ENCODE measurements around the gene ADARB2. TPM values are rescaled to one million over a fixed set of nuclear protein-coding genes. Genes with fewer than 3 reads are reported as not detected.

The ADARB2 gene
- total and polyA plus RNA-seq, 3 experiments from 2014 or later: not detected

DNA sequence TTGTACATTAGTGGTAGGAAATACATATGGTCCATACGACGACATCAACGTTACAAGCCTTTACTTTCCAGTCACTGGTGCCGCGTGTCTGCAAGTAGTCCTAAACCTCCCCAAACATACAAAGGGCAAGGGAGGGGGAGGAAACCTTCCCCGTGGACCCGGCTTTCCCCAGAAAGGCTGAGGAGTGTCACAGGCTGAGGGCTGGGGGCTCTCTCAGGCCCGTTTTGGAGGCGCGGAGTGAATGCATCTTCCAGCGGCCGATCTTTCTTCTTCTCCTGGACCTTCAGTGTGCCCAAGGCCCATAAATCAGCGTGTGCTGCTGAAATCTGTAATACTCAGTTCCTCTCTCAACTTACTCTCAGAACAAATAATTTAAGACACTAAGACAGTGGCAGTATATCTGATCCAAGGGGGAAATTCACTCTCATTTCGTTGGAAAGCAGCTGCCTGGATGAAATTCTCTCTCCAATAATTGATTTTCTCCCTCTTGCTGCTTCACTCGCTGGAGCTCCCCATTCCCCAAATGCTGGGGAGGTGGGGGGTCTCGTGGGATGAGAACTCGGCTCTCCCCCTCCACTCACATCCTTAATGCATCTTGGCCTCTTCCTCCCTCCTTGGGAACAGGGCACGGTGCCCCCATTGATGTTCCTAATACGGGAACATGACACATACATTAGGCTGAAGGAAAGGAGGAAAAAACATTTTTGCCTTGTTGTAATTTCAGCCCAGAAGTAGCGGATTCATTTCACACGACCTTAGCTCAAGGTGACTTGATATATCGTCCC lies 126.1 kb downstream of the ADARB2 start:
- DNase-seq: no peak
- peak overlapping the region in 2 of 8 donors; percentile 32 to 38 for H3K27ac Mint-ChIP-seq
- H3K4me1 Mint-ChIP-seq: peaks cover 0 to 13% (median 8%) of the 10 kb centered on the region in 3 donors
- peaks cover 18 to 45% of the 10 kb centered on the region in 2 donors for H3K27me3 Mint-ChIP-seq
- Histone ChIP-seq H3K27ac (ENCODE audit: low read depth, low read length) (no peak overlapping the region), H3K9me3 (ENCODE audit: low read length) (no peaks in the 10 kb centered on the region), H3K4me1 (ENCODE audit: insufficient read depth, low read length) (no peaks in the 10 kb centered on the region), H3K36me3 (ENCODE audit: insufficient read depth, low read length) (no peaks in the 10 kb centered on the region), H3K27me3 (ENCODE audit: insufficient read depth, low read length, poor library complexity, severe bottlenecking) (no peaks in the 10 kb centered on the region), H3K4me3 (ENCODE audit: low read length) (no peak overlapping the region)
- H3K4me3 Mint-ChIP-seq: no peak overlapping the region
- H3K9me3 Mint-ChIP-seq: no peaks in the 10 kb centered on the region
- ChIA-PET POLR2A (no interaction called here), CTCF (no interaction called here)
- no peaks in the 10 kb centered on the region for H3K36me3 Mint-ChIP-seq

DNA sequence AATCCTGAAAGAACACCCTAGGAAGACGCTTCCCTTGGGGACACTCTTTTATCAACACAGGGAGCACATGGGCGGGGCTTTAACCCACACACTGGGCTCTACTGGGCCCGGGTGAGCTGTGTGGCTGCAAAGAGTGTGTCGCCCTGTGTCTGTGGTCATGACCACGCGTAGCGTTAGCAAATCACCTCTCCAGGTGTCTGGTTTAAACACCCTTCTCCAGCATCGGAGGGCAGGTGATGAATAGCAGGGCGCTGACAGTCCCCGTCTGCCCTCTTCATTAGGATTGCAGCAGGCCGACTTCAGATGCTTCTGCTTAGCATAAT lies 127.7 kb downstream of the ADARB2 start:
- DNase-seq: no peak
- no peaks in the 10 kb centered on the region for H3K9me3 Mint-ChIP-seq
- no peaks in the 10 kb centered on the region for H3K36me3 Mint-ChIP-seq
- Histone ChIP-seq H3K9me3 (ENCODE audit: low read length) (no peaks in the 10 kb centered on the region), H3K36me3 (ENCODE audit: insufficient read depth, low read length) (no peaks in the 10 kb centered on the region), H3K27me3 (ENCODE audit: insufficient read depth, low read length, poor library complexity, severe bottlenecking) (no peaks in the 10 kb centered on the region), H3K4me3 (ENCODE audit: low read length) (no peak overlapping the region), H3K4me1 (ENCODE audit: insufficient read depth, low read length) (no peaks in the 10 kb centered on the region), H3K27ac (ENCODE audit: low read depth, low read length) (no peak overlapping the region)
- H3K4me1 Mint-ChIP-seq: peaks cover 0 to 13% (median 8%) of the 10 kb centered on the region in 3 donors
- CTCF ChIA-PET: no interaction called here
- peak overlapping the region in 1 of 7 donors; percentile 45 for H3K4me3 Mint-ChIP-seq
- POLR2A ChIA-PET: no interaction called here
- peak overlapping the region in 1 of 8 donors; percentile 29 for H3K27ac Mint-ChIP-seq
- H3K27me3 Mint-ChIP-seq: peaks cover 18 to 45% of the 10 kb centered on the region in 2 donors

DNA sequence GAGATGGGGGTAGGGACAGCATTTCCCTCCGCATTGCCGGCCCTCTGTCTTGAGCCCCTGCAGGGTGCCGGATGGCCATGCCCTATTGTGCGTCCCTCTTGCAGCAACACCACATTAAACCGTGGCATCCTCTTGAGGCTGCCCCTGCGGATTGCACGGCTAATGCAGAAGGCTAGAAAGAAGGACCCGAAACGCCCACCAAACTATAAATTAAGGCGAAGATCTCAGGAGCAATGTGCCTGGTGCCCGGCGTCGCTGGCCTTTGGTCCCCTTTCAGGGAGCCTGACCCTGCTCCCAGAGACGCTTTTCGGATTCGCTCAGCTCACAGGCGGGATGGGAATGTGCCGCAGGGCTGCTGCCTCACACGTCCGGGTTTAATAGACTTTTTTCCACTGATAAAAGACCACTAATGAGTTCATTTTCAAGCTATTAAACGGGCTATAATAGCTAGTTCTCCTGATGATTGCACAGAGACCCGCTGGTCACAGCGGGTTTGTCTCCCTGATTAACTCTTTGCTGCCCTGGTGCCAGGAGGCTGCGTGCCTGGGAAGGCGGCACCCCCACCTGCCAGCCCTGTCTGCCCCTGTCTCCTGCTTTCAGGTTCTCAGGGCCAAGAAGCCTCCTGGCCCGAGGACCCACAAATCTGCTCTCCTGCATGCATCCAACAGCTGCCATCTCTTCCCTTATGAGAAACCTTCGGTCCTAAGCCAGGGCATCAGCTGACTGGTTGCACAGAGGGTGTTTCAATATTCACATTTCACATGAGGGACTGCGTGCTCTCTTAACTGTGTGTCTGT lies 128.3 kb downstream of the ADARB2 start:
- Mint-ChIP-seq H3K27ac (peak overlapping the region in 1 of 8 donors; percentile 29), H3K9me3 (no peaks in the 10 kb centered on the region), H3K27me3 (peaks cover 18 to 45% of the 10 kb centered on the region in 2 donors), H3K36me3 (no peaks in the 10 kb centered on the region), H3K4me1 (peaks cover 0 to 13% (median 8%) of the 10 kb centered on the region in 3 donors), H3K4me3 (peak overlapping the region in 3 of 7 donors; percentile 25 to 63 (median 45))
- no peaks in the 10 kb centered on the region for H3K4me1 ChIP-seq (ENCODE audit: insufficient read depth, low read length)
- no peak overlapping the region for H3K27ac ChIP-seq (ENCODE audit: low read depth, low read length)
- DNase-seq: no peak
- ChIA-PET POLR2A (no interaction called here), CTCF (no interaction called here)
- no peaks in the 10 kb centered on the region for H3K9me3 ChIP-seq (ENCODE audit: low read length)
- no peaks in the 10 kb centered on the region for H3K36me3 ChIP-seq (ENCODE audit: insufficient read depth, low read length)
- no peak overlapping the region for H3K4me3 ChIP-seq (ENCODE audit: low read length)
- no peaks in the 10 kb centered on the region for H3K27me3 ChIP-seq (ENCODE audit: insufficient read depth, low read length, poor library complexity, severe bottlenecking)

DNA sequence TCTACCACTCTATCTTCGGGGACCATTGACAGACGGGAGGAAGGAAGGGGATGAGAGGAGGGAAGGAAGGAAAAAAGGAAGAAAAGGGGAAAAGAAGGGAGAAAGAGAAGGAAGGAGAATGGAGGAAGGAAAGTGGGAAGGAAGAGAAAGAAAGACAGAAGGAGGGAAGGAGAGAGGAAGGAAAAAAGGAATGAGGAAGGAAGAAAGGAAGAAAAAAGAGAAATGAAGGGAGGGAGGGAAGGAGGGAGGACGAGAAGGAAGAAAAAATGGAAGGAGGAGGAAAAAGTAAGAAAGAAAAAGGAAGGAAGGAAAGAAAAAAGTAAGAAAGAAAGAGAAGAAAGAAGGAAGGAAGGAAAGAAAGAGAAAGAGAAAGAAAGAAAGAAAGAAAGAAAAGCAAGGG lies 128.9 kb downstream of the ADARB2 start:
- POLR2A ChIA-PET: no interaction called here
- no peaks in the 10 kb centered on the region for H3K9me3 ChIP-seq (ENCODE audit: low read length)
- H3K4me1 ChIP-seq (ENCODE audit: insufficient read depth, low read length): no peaks in the 10 kb centered on the region
- Mint-ChIP-seq H3K27ac (no peak overlapping the region), H3K36me3 (no peaks in the 10 kb centered on the region), H3K27me3 (peaks cover 18 to 45% of the 10 kb centered on the region in 2 donors), H3K9me3 (no peaks in the 10 kb centered on the region), H3K4me1 (peaks cover 0 to 13% (median 8%) of the 10 kb centered on the region in 3 donors), H3K4me3 (peak overlapping the region in 1 of 7 donors; percentile 59)
- no peak overlapping the region for H3K4me3 ChIP-seq (ENCODE audit: low read length)
- DNase-seq: no peak
- CTCF ChIA-PET: no interaction called here
- H3K27me3 ChIP-seq (ENCODE audit: insufficient read depth, low read length, poor library complexity, severe bottlenecking): no peaks in the 10 kb centered on the region
- H3K36me3 ChIP-seq (ENCODE audit: insufficient read depth, low read length): no peaks in the 10 kb centered on the region
- no peak overlapping the region for H3K27ac ChIP-seq (ENCODE audit: low read depth, low read length)

DNA sequence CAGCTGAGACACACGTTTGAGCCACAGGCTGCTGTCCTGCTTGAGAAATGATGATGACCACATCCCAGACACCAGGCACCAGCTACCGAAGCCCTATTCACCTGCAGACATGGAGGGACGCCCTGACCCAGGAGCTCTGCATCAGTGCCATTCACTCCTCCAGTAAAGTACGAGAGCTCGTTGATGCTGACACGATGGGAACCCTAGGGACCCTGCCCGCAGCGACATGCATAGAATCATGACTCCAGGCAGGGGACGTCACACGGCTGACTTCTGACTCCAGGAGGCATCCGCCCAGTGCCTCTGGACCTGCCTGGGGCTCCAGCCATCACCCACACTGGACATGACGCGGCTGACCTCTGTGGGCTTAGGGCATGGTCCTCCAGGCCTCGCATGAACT lies 129.9 kb downstream of the ADARB2 start:
- no peak overlapping the region for H3K27ac ChIP-seq (ENCODE audit: low read depth, low read length)
- no peaks in the 10 kb centered on the region for H3K27me3 ChIP-seq (ENCODE audit: insufficient read depth, low read length, poor library complexity, severe bottlenecking)
- no peak overlapping the region for H3K27ac Mint-ChIP-seq
- CTCF ChIA-PET: no interaction called here
- no peak overlapping the region for H3K4me3 ChIP-seq (ENCODE audit: low read length)
- H3K4me3 Mint-ChIP-seq: peak overlapping the region in 1 of 7 donors; percentile 59
- no peaks in the 10 kb centered on the region for H3K9me3 Mint-ChIP-seq
- H3K4me1 ChIP-seq (ENCODE audit: insufficient read depth, low read length): no peaks in the 10 kb centered on the region
- POLR2A ChIA-PET: no interaction called here
- no peaks in the 10 kb centered on the region for H3K9me3 ChIP-seq (ENCODE audit: low read length)
- H3K4me1 Mint-ChIP-seq: peaks cover 0 to 13% (median 8%) of the 10 kb centered on the region in 3 donors
- H3K27me3 Mint-ChIP-seq: peaks cover 18 to 45% of the 10 kb centered on the region in 2 donors
- H3K36me3 ChIP-seq (ENCODE audit: insufficient read depth, low read length): no peaks in the 10 kb centered on the region
- no peak for DNase-seq
- H3K36me3 Mint-ChIP-seq: no peaks in the 10 kb centered on the region

DNA sequence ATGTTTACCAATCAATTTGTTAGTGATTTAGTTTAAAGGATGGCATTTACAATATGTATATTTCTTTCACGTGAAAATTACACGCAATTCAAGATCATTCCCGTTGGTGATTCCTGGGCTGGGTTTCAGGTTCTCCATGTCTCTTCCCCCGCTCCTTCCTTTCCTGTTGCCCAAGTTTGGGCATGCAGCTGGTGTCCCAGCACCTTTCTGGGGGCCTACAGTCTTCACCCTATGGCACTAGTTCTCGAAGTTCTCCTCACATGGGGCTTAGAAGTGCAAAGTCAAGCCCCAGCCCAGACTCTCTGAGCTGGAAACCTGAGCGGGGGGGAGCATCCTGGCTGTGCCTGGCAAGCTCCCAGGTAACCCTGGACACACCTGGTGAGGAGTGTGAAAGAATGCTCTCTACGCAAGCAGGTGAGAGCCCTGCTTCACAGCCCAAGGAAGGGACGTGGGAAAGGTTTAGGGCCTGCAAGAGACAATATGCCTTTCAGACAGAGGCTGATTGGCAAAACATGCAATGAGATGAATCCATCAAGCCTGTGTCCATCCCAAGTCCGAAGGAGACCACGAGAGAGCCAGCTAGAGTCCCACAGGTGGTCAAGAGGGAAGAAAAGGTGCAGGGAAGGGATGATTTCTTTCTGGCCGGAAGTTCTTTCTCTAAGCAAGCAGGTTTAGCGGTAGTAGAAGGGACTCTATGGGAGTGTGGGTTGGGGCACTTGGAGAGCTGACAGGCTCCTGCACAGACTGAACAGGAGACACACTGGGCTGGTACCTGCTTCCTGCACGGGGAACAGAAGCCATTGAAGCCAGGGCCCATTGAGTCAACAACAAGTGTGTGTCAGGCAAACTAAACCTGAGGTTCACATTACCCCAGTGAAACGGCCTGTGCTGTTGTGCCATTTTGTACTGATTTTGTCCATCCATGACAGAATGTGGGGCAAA lies 131.1 kb downstream of the ADARB2 start:
- POLR2A ChIA-PET: no interaction called here

DNA sequence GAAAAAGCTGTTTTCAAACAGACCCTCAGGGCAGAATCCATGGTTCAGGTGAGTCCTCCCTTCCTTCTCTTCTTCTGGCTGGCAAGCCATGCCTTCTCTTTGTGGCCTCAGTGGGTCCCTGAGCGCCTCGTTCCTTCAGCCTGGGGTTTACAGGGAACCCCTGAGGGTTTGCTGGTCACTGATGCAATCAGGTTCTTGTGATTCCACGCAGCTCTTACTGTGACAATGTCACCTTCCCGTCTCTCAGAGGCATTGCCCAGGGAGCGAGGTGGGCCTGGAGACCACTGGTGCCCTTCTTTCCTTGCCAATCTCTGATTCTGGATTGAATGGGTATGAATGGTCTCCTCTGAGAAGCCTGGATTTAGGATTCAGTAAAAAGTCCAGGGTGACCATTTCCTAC lies 132.2 kb downstream of the ADARB2 start:
- Histone ChIP-seq H3K9me3 (ENCODE audit: low read length) (no peaks in the 10 kb centered on the region), H3K36me3 (ENCODE audit: insufficient read depth, low read length) (no peaks in the 10 kb centered on the region), H3K4me3 (ENCODE audit: low read length) (no peak overlapping the region), H3K4me1 (ENCODE audit: insufficient read depth, low read length) (no peaks in the 10 kb centered on the region), H3K27me3 (ENCODE audit: insufficient read depth, low read length, poor library complexity, severe bottlenecking) (no peaks in the 10 kb centered on the region), H3K27ac (ENCODE audit: low read depth, low read length) (no peak overlapping the region)
- Mint-ChIP-seq H3K27me3 (peaks cover 11 to 29% of the 10 kb centered on the region in 2 donors), H3K9me3 (no peaks in the 10 kb centered on the region), H3K27ac (no peak overlapping the region), H3K4me1 (peaks cover 0 to 13% (median 8%) of the 10 kb centered on the region in 3 donors), H3K4me3 (no peak overlapping the region), H3K36me3 (no peaks in the 10 kb centered on the region)
- no peak for DNase-seq
- ChIA-PET CTCF (no interaction called here), POLR2A (no interaction called here)

More for the DNA sequence above, 131.1 kb downstream of the ADARB2 start:
- Histone ChIP-seq H3K27ac (ENCODE audit: low read depth, low read length) (no peak overlapping the region), H3K27me3 (ENCODE audit: insufficient read depth, low read length, poor library complexity, severe bottlenecking) (no peaks in the 10 kb centered on the region), H3K36me3 (ENCODE audit: insufficient read depth, low read length) (no peaks in the 10 kb centered on the region), H3K9me3 (ENCODE audit: low read length) (no peaks in the 10 kb centered on the region), H3K4me1 (ENCODE audit: insufficient read depth, low read length) (no peaks in the 10 kb centered on the region), H3K4me3 (ENCODE audit: low read length) (no peak overlapping the region)
- DNase-seq: no peak
- CTCF ChIA-PET: no interaction called here
- Mint-ChIP-seq H3K36me3 (no peaks in the 10 kb centered on the region), H3K27me3 (peaks cover 16 to 35% of the 10 kb centered on the region in 2 donors), H3K4me3 (no peak overlapping the region), H3K27ac (no peak overlapping the region), H3K4me1 (peaks cover 0 to 13% (median 8%) of the 10 kb centered on the region in 3 donors), H3K9me3 (no peaks in the 10 kb centered on the region)
